Posterior vena cava (tissue), 2 donors: ENCODE results near the gene POLR2I. TPM values are rescaled to one million over a fixed set of nuclear protein-coding genes. Genes with fewer than 3 reads are reported as not detected.

Experiments
- DNase-seq: peaks from one replicate; pipeline ENCODE4 v3.0.0-alpha.2; 2020; ENCODE audit warnings: low spot score
- intact Hi-C, 2 donors: fragments of 100-400 bp; cut with DNase I; formaldehyde crosslinking; loops; one replicate each; pipeline versions ENCODE4 v1.14.1 to v1.14.2; 2022 to 2023
- long read RNA-seq, 2 donors: library from polyadenylated mRNA; unstranded; transcript quantifications; one replicate each; pipeline ENCODE4 v2.0.0, GENCODE V29; 2020 to 2021
- total RNA-seq, 2 donors: library from RNA; stranded (reverse); fragmentation: NEBNext Ultra II Directional; extraction: Animal tissue kit (Norgen Biotek cat#: 25700); gene quantifications; one replicate each; pipeline ENCODE4 v1.2.1, GENCODE V29; 2021
- donor health status: DM: yes; HTN: yes; CAD: no.
- donor health status: DM: yes; HTN: yes; CAD: no.

The POLR2I gene
- total RNA-seq, result 10 to 100 TPM; 43.9 to 47.6 TPM
- long read RNA-seq, donor 1, partial matches to known transcripts, result 0 of 5 reads
- long read RNA-seq, donor 1, other reads (novel, unspliced or antisense), result 1 of 5 reads
- long read RNA-seq, donor 2, transcript POLR2I-201 (6 exons, 913 nt), result major isoform, 8 of 12 reads
- long read RNA-seq, donor 2, partial matches to known transcripts, result 1 of 12 reads
- long read RNA-seq, donor 2, other reads (novel, unspliced or antisense), result 2 of 12 reads

- intact Hi-C loops, result loop anchor here in 1 of 2 donors (5.0 kb wide), 1 partner anchor 58 kb away; no protein-coding TSS in a partner anchor
- peak; percentile 100 for DNase-seq
Measured at GRCh38 chr19:36114721-36115452, at the start of gene POLR2I. Gene POLR2I, minus strand, starts transcription at chr19:36114875. Its CDS starts 19 bp downstream, at chr19:36114856.

- DNase-seq, result no peak
- intact Hi-C loops, result no loop called here
Measured at GRCh38 chr19:36163813-36164212, 49.1 kb upstream of the POLR2I start.

GRCh38 chr19:36160821-36161596 lies 46.3 kb upstream of the POLR2I start:
- no peak for DNase-seq
- intact Hi-C loops, result no loop called here

- no peak for DNase-seq
- intact Hi-C loops, result no loop called here
Measured at GRCh38 chr19:36153126-36153525, 38.5 kb upstream of the POLR2I start.

- DNase-seq, result peak; percentile 91
- intact Hi-C loops, result no loop called here
Measured at GRCh38 chr19:36152352-36153091, 37.8 kb upstream of the POLR2I start, which contains the start of gene COX7A1. Gene COX7A1, minus strand, starts transcription at chr19:36152447. Its CDS starts 40 bp downstream, at chr19:36152407.

- no peak for DNase-seq
- intact Hi-C loops, result no loop called here
Measured at GRCh38 chr19:36152019-36152351, 37.3 kb upstream of the POLR2I start.

- intact Hi-C loops, result no loop called here
- DNase-seq, result peak; percentile 86
Measured at GRCh38 chr19:36151144-36152018, 36.7 kb upstream of the POLR2I start.

GRCh38 chr19:36150586-36150985 lies 35.9 kb upstream of the POLR2I start:
- no peak for DNase-seq
- intact Hi-C loops, result no loop called here

GRCh38 chr19:36149673-36150406 lies 35.2 kb upstream of the POLR2I start:
- intact Hi-C loops, result no loop called here
- DNase-seq, result no peak

- intact Hi-C loops, result no loop called here
Measured at GRCh38 chr19:36144624-36145023, 29.9 kb upstream of the POLR2I start.

GRCh38 chr19:36142496-36142895 lies 27.8 kb upstream of the POLR2I start:
- intact Hi-C loops, result no loop called here
- no peak for DNase-seq

More at GRCh38 chr19:36144624-36145023, 29.9 kb upstream of the POLR2I start:
- no peak for DNase-seq

GRCh38 chr19:36142046-36142445 lies 27.4 kb upstream of the POLR2I start:
- intact Hi-C loops, result no loop called here
- no peak for DNase-seq

GRCh38 chr19:36141039-36141927 lies 26.6 kb upstream of the POLR2I start:
- intact Hi-C loops, result no loop called here
- peak; percentile 96 for DNase-seq

- intact Hi-C loops, result no loop called here
- DNase-seq, result no peak
Measured at GRCh38 chr19:36140304-36141038, 25.8 kb upstream of the POLR2I start.

- intact Hi-C loops, result loop anchor here in 1 of 2 donors (5.0 kb wide), 1 partner anchor 1788 kb away; no protein-coding TSS in a partner anchor
- DNase-seq, result peak; percentile 100
Measured at GRCh38 chr19:36139473-36140303, 25.0 kb upstream of the POLR2I start, which contains the start of gene CAPNS1. Gene CAPNS1, plus strand, starts transcription at chr19:36140066. Its CDS starts 946 bp downstream, at chr19:36141012.
